IMR-90 (cell line): ENCODE measurements around the gene KMT2B. TPM values are rescaled to one million over a fixed set of nuclear protein-coding genes. Genes with fewer than 3 reads are reported as not detected.

Experiments
- polyA plus RNA-seq, 3 experiments: library from polyadenylated mRNA; depleted of rRNA; stranded (reverse); fragments of >200 nt; gene quantifications; 2 replicates each; pipeline ENCODE4 v1.2.3, GENCODE V29; 2012; ENCODE audit warnings: low replicate concordance in 1 of 3
- total RNA-seq: library from RNA; depleted of rRNA; stranded (reverse); fragments of >200 nt; gene quantifications from 2 replicates; pipeline ENCODE4 v1.2.3, GENCODE V29; 2012
- TF ChIP-seq, protein P1 (sequence below): conservative IDR thresholded peaks from 2 replicates; pipeline ENCODE4 v1.5.1; 2012; ENCODE audit warnings: mild to moderate bottlenecking, low read depth, low read length, improper control_type of control experiment

The KMT2B gene
- total and polyA plus RNA-seq, 2 of the 4 experiments (the other 2 are of a cell fraction) = 3.0 to 30.7 TPM

GRCh38 chr19:35751839-35752745, 34.3 kb downstream of the KMT2B start (continued):
- TF ChIP-seq, protein P1, sequence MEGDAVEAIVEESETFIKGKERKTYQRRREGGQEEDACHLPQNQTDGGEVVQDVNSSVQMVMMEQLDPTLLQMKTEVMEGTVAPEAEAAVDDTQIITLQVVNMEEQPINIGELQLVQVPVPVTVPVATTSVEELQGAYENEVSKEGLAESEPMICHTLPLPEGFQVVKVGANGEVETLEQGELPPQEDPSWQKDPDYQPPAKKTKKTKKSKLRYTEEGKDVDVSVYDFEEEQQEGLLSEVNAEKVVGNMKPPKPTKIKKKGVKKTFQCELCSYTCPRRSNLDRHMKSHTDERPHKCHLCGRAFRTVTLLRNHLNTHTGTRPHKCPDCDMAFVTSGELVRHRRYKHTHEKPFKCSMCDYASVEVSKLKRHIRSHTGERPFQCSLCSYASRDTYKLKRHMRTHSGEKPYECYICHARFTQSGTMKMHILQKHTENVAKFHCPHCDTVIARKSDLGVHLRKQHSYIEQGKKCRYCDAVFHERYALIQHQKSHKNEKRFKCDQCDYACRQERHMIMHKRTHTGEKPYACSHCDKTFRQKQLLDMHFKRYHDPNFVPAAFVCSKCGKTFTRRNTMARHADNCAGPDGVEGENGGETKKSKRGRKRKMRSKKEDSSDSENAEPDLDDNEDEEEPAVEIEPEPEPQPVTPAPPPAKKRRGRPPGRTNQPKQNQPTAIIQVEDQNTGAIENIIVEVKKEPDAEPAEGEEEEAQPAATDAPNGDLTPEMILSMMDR = no peak
